ENCODE measurements around the gene RNU1-1.
"Not testable (repeated sequence)": the region's sequence is repeated elsewhere in the genome, so short reads cannot be mapped to it uniquely, and the experiment has no call there.

DNA sequence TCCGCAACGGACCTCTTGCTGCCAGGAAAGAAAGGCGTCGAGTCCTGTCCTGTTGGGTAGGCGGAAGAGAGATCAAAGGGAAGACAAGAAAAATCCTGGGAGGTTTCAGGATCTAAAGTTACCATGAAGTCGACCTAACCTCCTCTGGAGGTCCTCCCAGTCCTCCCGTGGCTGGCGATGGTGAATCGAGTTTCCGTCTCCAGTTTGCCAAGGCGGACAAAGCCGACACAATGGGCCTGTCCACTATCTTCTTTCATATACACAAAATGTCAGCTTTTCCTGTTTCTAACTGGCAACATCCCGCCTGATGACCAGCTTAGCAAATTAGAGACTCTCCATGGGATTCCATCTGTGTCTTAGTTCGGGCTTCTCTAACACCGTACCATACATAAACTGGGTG, 22.7 kb upstream of the RNU1-1 start:
- TF ChIP-seq, protein P1, sequence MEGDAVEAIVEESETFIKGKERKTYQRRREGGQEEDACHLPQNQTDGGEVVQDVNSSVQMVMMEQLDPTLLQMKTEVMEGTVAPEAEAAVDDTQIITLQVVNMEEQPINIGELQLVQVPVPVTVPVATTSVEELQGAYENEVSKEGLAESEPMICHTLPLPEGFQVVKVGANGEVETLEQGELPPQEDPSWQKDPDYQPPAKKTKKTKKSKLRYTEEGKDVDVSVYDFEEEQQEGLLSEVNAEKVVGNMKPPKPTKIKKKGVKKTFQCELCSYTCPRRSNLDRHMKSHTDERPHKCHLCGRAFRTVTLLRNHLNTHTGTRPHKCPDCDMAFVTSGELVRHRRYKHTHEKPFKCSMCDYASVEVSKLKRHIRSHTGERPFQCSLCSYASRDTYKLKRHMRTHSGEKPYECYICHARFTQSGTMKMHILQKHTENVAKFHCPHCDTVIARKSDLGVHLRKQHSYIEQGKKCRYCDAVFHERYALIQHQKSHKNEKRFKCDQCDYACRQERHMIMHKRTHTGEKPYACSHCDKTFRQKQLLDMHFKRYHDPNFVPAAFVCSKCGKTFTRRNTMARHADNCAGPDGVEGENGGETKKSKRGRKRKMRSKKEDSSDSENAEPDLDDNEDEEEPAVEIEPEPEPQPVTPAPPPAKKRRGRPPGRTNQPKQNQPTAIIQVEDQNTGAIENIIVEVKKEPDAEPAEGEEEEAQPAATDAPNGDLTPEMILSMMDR (IDR thresholded peaks at IDR 0.05): not testable (repeated sequence)
- not testable (repeated sequence) for TF ChIP-seq POLR2A (IDR thresholded peaks at IDR 0.05)

All from heart left ventricle (tissue), 13 donors.